Measurements from ENCODE around the gene CD6.

CD6 gene

GRCh38 chr11:60974726-60975125 is 3.2 kb downstream of the CD6 start:
- no peak overlapping the region for H3K4me3 ChIP-seq (ENCODE audit: low read depth, low read length)
- no peak for TF ChIP-seq MYC (IDR thresholded peaks at IDR 0.05; ENCODE audit: low read depth, low read length)
- TF ChIP-seq, protein P1, sequence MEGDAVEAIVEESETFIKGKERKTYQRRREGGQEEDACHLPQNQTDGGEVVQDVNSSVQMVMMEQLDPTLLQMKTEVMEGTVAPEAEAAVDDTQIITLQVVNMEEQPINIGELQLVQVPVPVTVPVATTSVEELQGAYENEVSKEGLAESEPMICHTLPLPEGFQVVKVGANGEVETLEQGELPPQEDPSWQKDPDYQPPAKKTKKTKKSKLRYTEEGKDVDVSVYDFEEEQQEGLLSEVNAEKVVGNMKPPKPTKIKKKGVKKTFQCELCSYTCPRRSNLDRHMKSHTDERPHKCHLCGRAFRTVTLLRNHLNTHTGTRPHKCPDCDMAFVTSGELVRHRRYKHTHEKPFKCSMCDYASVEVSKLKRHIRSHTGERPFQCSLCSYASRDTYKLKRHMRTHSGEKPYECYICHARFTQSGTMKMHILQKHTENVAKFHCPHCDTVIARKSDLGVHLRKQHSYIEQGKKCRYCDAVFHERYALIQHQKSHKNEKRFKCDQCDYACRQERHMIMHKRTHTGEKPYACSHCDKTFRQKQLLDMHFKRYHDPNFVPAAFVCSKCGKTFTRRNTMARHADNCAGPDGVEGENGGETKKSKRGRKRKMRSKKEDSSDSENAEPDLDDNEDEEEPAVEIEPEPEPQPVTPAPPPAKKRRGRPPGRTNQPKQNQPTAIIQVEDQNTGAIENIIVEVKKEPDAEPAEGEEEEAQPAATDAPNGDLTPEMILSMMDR (IDR thresholded peaks at IDR 0.05; ENCODE audit: low read depth, low read length), result no peak
- TF ChIP-seq, protein P2, sequence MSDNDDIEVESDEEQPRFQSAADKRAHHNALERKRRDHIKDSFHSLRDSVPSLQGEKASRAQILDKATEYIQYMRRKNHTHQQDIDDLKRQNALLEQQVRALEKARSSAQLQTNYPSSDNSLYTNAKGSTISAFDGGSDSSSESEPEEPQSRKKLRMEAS (IDR thresholded peaks at IDR 0.05; ENCODE audit: low read depth, low read length), result no peak
- no peak for TF ChIP-seq POLR2A (IDR thresholded peaks at IDR 0.05; ENCODE audit: extremely low read depth, insufficient read length)
- DNase-seq (ENCODE audit: low read depth), result no peak

- TF ChIP-seq MYC (IDR thresholded peaks at IDR 0.05; ENCODE audit: low read depth, low read length), result no peak
- TF ChIP-seq, protein P2 (IDR thresholded peaks at IDR 0.05; ENCODE audit: low read depth, low read length), result no peak
- TF ChIP-seq, protein P1 (IDR thresholded peaks at IDR 0.05; ENCODE audit: low read depth, low read length), result no peak
- TF ChIP-seq POLR2A (IDR thresholded peaks at IDR 0.05; ENCODE audit: extremely low read depth, insufficient read length), result no peak
- no peak for DNase-seq (ENCODE audit: low read depth)
- no peak overlapping the region for H3K4me3 ChIP-seq (ENCODE audit: low read depth, low read length)
Measured at GRCh38 chr11:60977224-60977623, 5.7 kb downstream of the CD6 start.

DNA sequence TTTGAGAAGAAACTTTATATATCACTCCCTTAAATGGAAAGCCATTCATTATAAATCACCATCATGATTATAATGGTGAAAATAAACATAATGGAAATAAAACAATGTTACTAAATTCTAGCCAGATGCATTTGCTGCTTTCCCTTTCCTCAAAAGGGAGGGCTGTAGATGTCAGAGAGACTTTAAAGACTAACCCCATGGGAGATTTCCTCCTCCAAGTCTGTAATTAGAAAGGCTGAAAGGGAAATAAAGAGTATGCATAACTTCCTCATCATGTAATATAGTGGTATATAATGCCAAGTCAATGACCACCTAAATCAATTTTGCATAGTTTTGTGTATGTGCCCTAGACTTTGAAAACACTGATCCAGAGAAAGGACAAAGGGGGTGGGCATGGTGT is 6.4 kb downstream of the CD6 start:
- TF ChIP-seq POLR2A (IDR thresholded peaks at IDR 0.05; ENCODE audit: extremely low read depth, insufficient read length) (no peak), MYC (IDR thresholded peaks at IDR 0.05; ENCODE audit: low read depth, low read length) (no peak)
- TF ChIP-seq, protein P2 (IDR thresholded peaks at IDR 0.05; ENCODE audit: low read depth, low read length), result no peak
- TF ChIP-seq, protein P1 (IDR thresholded peaks at IDR 0.05; ENCODE audit: low read depth, low read length), result no peak
- peak; percentile 76 for DNase-seq (ENCODE audit: low read depth)
- H3K4me3 ChIP-seq (ENCODE audit: low read depth, low read length), result no peak overlapping the region

DNA sequence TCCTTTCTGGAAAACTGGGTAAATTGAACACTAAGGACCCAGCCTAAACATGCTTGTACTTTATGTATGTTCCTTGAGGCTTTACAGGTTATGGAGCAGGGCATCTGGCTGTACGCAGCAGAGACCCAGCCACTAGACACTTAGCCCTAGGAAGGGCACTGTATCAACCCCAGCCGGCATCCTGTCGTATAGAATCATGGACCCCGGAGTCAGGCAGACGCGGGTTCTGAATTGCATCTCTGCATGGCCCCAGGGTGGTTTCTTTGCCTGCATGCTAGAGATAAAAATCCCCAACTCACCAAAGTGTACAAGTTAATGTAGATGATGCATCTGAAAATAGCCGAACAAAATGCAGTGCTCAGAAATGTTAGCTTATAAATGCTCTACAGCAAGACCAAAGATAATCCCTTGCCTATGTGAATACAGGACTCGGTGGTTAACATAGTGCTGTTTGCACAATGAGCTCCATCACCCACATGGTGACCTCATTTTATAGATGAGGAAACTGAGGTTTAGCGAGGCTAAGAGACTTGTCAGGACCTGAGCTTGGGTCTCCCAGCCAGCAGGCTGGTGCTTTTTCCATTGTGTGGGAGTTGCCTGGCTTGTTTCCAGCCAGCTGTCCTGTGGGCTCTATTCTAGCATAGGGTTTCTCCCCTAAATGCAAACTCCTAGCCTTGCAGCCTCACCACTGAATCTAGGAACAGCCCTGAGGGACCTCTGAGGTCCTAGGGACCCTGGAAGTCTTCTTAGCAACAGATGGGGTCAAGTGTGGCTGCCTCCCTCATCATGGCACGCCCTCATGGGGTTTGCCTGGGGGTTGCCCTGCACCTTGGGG is 7.3 kb downstream of the CD6 start:
- TF ChIP-seq MYC (IDR thresholded peaks at IDR 0.05; ENCODE audit: low read depth, low read length) (peak; percentile 61), POLR2A (IDR thresholded peaks at IDR 0.05; ENCODE audit: extremely low read depth, insufficient read length) (no peak)
- TF ChIP-seq, protein P2 (IDR thresholded peaks at IDR 0.05; ENCODE audit: low read depth, low read length), result peak; percentile 58
- TF ChIP-seq, protein P1 (IDR thresholded peaks at IDR 0.05; ENCODE audit: low read depth, low read length), result no peak
- DNase-seq (ENCODE audit: low read depth), result peak; percentile 98

GRCh38 chr11:60981515-60981914 is 10.0 kb downstream of the CD6 start:
- no peak overlapping the region for H3K4me3 ChIP-seq (ENCODE audit: low read depth, low read length)
- TF ChIP-seq POLR2A (IDR thresholded peaks at IDR 0.05; ENCODE audit: extremely low read depth, insufficient read length) (no peak), MYC (IDR thresholded peaks at IDR 0.05; ENCODE audit: low read depth, low read length) (no peak)
- TF ChIP-seq, protein P2 (IDR thresholded peaks at IDR 0.05; ENCODE audit: low read depth, low read length), result no peak
- TF ChIP-seq, protein P1 (IDR thresholded peaks at IDR 0.05; ENCODE audit: low read depth, low read length), result no peak
- DNase-seq (ENCODE audit: low read depth), result no peak

More for the DNA sequence above, 7.3 kb downstream of the CD6 start:
- H3K4me3 ChIP-seq (ENCODE audit: low read depth, low read length), result no peak overlapping the region
